ENCODE results near the gene OXA1L. TPM values are rescaled to one million over a fixed set of nuclear protein-coding genes. Genes with fewer than 3 reads are reported as not detected.

The OXA1L gene
- total RNA-seq, 1 experiment from 2014 or later = 146 TPM

DNA sequence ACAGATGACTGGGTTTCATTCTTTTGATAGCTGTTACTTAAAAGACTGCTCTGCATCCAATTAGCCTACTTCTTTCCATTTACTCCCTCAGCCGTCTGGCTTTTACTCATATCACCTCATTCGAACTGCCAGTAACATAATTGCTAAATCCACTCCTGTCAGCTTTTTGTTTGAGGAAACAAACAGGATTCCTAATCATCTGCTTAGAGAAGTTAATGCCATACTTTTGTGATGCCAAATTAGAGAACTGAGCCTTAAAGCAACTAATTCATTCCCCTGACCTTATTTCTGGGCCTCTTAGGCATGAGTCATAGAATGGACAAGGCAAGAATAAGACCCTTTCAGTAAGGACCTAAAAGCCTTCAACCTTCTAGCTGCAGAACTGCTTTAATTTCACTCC, 2.9 kb downstream of the OXA1L start (continued):
- TF ChIP-seq REST (IDR thresholded peaks at IDR 0.05; ENCODE audit: low read depth) (no peak), SP1 (IDR thresholded peaks at IDR 0.05; ENCODE audit: low read depth) (no peak), POLR2A (IDR thresholded peaks at IDR 0.05; ENCODE audit: borderline replicate concordance, extremely low read depth, insufficient read depth, insufficient read length) (no peak), RAD21 (IDR thresholded peaks at IDR 0.05; ENCODE audit: low read depth) (no peak), YY1 (IDR thresholded peaks at IDR 0.05; ENCODE audit: extremely low read depth, insufficient replicate concordance, low read depth, low read length) (no peak), EZH2phosphoT487 (IDR thresholded peaks at IDR 0.05; ENCODE audit: borderline replicate concordance) (no peak), SIN3A (IDR thresholded peaks at IDR 0.05; ENCODE audit: low read depth) (no peak)

- H3K79me2 ChIP-seq (ENCODE audit: insufficient read depth, low read length) = peaks cover 32% of the 10 kb centered on the region
- no peaks in the 10 kb centered on the region for H3K27me3 ChIP-seq (ENCODE audit: insufficient read depth, low read length)
- ATAC-seq (no peak), DNase-seq (ENCODE audit: low read depth, low spot score) (no peak)
- no TSS peak for BruUV-seq (replicated peaks)
- H2AFZ ChIP-seq (ENCODE audit: low read depth, low read length, poor library complexity, severe bottlenecking) = no peak overlapping the region
- ChIA-PET RAD21 (ENCODE audit: low non-redundant PET in 1 of 2, low total read pairs in 2 of 2, uncharacterized antibody in 2 of 2, unreplicated experiment in 2 of 2) (no interaction called here), CTCF (no interaction called here), POLR2A (no interaction called here)
- H3K9me2 ChIP-seq (ENCODE audit: insufficient read depth) = no peaks in the 10 kb centered on the region
- H4K20me1 ChIP-seq (ENCODE audit: insufficient read depth) = no peaks in the 10 kb centered on the region
- no peaks in the 10 kb centered on the region for H3K9me3 ChIP-seq (ENCODE audit: control insufficient read depth in 1 of 2, insufficient read depth in 1 of 2, low read depth in 1 of 2, low read length in 2 of 2)
- intact Hi-C loops (cut with micrococcal nuclease) = no loop called here
- H3K27ac ChIP-seq (ENCODE audit: low read depth, low read length) = no peak overlapping the region
- no peak for TF ChIP-seq SIN3A (IDR thresholded peaks at IDR 0.05; ENCODE audit: low read depth)
- no peak overlapping the region for H3K4me3 ChIP-seq (replicated peaks in 1 of 2; ENCODE audit: low read depth in 1 of 2, low read length in 2 of 2)
- peaks cover 37 to 46% of the 10 kb centered on the region in 2 experiments for H3K36me3 ChIP-seq (ENCODE audit: control insufficient read depth in 1 of 2, insufficient read depth in 2 of 2, low read length in 2 of 2)
- peaks cover 4 to 16% of the 10 kb centered on the region in 2 experiments; a peak in 3 of 4 replicates for H3K4me1 ChIP-seq (ENCODE audit: control insufficient read depth in 1 of 2, insufficient read depth in 2 of 2, low read length in 2 of 2)
- no peak overlapping the region for H3K9ac ChIP-seq (ENCODE audit: low read length)
- H3K4me2 ChIP-seq (ENCODE audit: low read length) = no peak overlapping the region
Measured at GRCh38 chr14:22770481-22771187, 4.1 kb downstream of the OXA1L start.
